ENCODE measurements around the gene MYH11. TPM values are rescaled to one million over a fixed set of nuclear protein-coding genes. Genes with fewer than 3 reads are reported as not detected.

The MYH11 gene
- total and polyA plus RNA-seq, 10 of the 15 experiments (the other 5 are each of a cell fraction or from before 2014, with no cell fraction given), result 0.01 to 1.9 (median 0.13) TPM; not detected in 1

GRCh38 chr16:15759070-15759469 is 97.8 kb downstream of the MYH11 start:
- Histone ChIP-seq H3K9me3 (replicated peaks; ENCODE audit: control insufficient read depth, insufficient read depth, low read length) (no peaks in the 10 kb centered on the region), H3K4me2 (ENCODE audit: control insufficient read depth, insufficient read depth) (no peak overlapping the region), H3K9ac (ENCODE audit: control insufficient read depth, insufficient read depth, low read length) (no peak overlapping the region), H3K4me3 (no peak overlapping the region), H3K79me2 (ENCODE audit: control insufficient read depth, insufficient read depth, low read length) (no peaks in the 10 kb centered on the region), H3K27me3 (replicated peaks in 1 of 2; ENCODE audit: control insufficient read depth in 2 of 2, insufficient read depth in 2 of 2, low read length in 1 of 2) (no peaks in the 10 kb centered on the region), H3K4me1 (ENCODE audit: control insufficient read depth, insufficient read depth, low read length) (no peaks in the 10 kb centered on the region), H3K27ac (ENCODE audit: control insufficient read depth, insufficient read depth) (no peak overlapping the region), H2AFZ (ENCODE audit: control insufficient read depth, low read depth, low read length) (no peak overlapping the region), H4K20me1 (ENCODE audit: control insufficient read depth, insufficient read depth) (no peaks in the 10 kb centered on the region), H3K36me3 (ENCODE audit: control insufficient read depth in 2 of 2, insufficient read depth in 2 of 2, low read length in 1 of 2) (no peaks in the 10 kb centered on the region)
- CTCF ChIA-PET, result interaction anchor here (0.6 to 1.6 kb wide), 4 partner anchors 27 to 441 kb away, joined by 3 read pairs; no protein-coding TSS in a partner anchor
- FAIRE-seq (no peak), ATAC-seq (no peak), DNase-seq (ENCODE audit: low read depth, low spot score) (no peak)
- RAD21 ChIA-PET (ENCODE audit: unreplicated experiment), result no interaction called here
- intact Hi-C loops (cut with micrococcal nuclease; ENCODE audit: unreplicated experiment), result loop anchor here (5.0 kb wide), 1 partner anchor 332 kb away; no protein-coding TSS in a partner anchor
- 75% methylated on average over 4 of the region's 4 CpGs for WGBS (ENCODE audit: insufficient coverage, insufficient replicate concordance, low lambda C conversion rate, missing lambda C conversion rate)
- in situ Hi-C loops (cut with MboI), result loop anchor here (5.0 kb wide), 1 partner anchor 368 kb away; no protein-coding TSS in a partner anchor
- SMC1A ChIA-PET (ENCODE audit: uncharacterized antibody, unreplicated experiment), result interaction anchor here (1.0 kb wide), 1 partner anchor 13 kb away, joined by 3 read pairs; no protein-coding TSS in a partner anchor
- TF ChIP-seq EZH2 (IDR thresholded peaks at IDR 0.05; ENCODE audit: borderline replicate concordance, control insufficient read depth, low read depth, low read length) (no peak), CEBPB (IDR thresholded peaks at IDR 0.05; ENCODE audit: borderline replicate concordance in 1 of 2, low read depth in 2 of 2, low read length in 2 of 2) (no peak), RB1 (IDR thresholded peaks at IDR 0.05; ENCODE audit: borderline replicate concordance) (no peak), SRF (IDR thresholded peaks at IDR 0.05; ENCODE audit: low read depth in 2 of 2, low read length in 2 of 2) (no peak), BMI1 (IDR thresholded peaks at IDR 0.05; ENCODE audit: borderline replicate concordance) (no peak), POLR2AphosphoS2 (IDR thresholded peaks at IDR 0.05; ENCODE audit: low read depth, low read length) (no peak), CREM (IDR thresholded peaks at IDR 0.05; ENCODE audit: low read depth) (no peak), SMAD1 (IDR thresholded peaks at IDR 0.05; ENCODE audit: low read depth, partially characterized antibody) (no peak), USF1 (IDR thresholded peaks at IDR 0.05; ENCODE audit: borderline replicate concordance, extremely low read length, insufficient read depth, low read depth, low read length) (no peak), ZBTB40 (IDR thresholded peaks at IDR 0.05; ENCODE audit: borderline replicate concordance) (no peak), ESRRA (IDR thresholded peaks at IDR 0.05; ENCODE audit: low read length) (no peak), NFIC (IDR thresholded peaks at IDR 0.05; ENCODE audit: low read depth, low read length) (no peak), CHD2 (IDR thresholded peaks at IDR 0.05; ENCODE audit: borderline replicate concordance, low read depth, low read length) (no peak), TCF12 (IDR thresholded peaks at IDR 0.05; ENCODE audit: low read depth, low read length) (no peak)
- no TSS peak for BruUV-seq (replicated peaks)
- POLR2A ChIA-PET, result interaction anchor here (0.5 to 0.7 kb wide), 3 partner anchors 54 to 304 kb away, joined by 3 to 6 read pairs (median 4); no protein-coding TSS in a partner anchor
